Activated B cell treated with CpG ODN at 0.5 μM for 24 hours (primary cell): Measurements from ENCODE around the gene SCN9A. TPM values are rescaled to one million over a fixed set of nuclear protein-coding genes. Genes with fewer than 3 reads are reported as not detected.
"Not testable (repeated sequence)": the region's sequence is repeated elsewhere in the genome, so short reads cannot be mapped to it uniquely, and the experiment has no call there.

Experiments used
- ATAC-seq: fragments of 200-7000 bp; cut with Tn5 transposase; one replicate; pipeline ENCODE4 v1.10.0; 2021; ENCODE audit warnings: low read depth, mild to moderate bottlenecking, moderate library complexity
- CTCF ChIA-PET: fragments of 350-600 bp; sonication (Branson Sonifier 250); formaldehyde crosslinking; loops from one replicate; lab custom pipeline; 2021; ENCODE audit warnings: antibody characterized with exemption; lab: Charles Lee
- POLR2A ChIA-PET: fragments of 350-600 bp; sonication (Branson Sonifier 250); formaldehyde crosslinking; loops from one replicate; lab custom pipeline; 2021; ENCODE audit warnings: antibody characterized with exemption; lab: Charles Lee
- DNase-seq: peaks from one replicate; pipeline ENCODE4 v3.0.0; 2022
- H3K27ac Mint-ChIP-seq: one replicate; pipeline ENCODE4 v1.8.0; 2020; ENCODE audit warnings: mixed read lengths
- H3K27me3 Mint-ChIP-seq: one replicate; pipeline ENCODE4 v1.8.0; 2021; ENCODE audit warnings: mixed read lengths
- H3K36me3 Mint-ChIP-seq: one replicate; pipeline ENCODE4 v1.8.0; 2021; ENCODE audit warnings: low read depth, mixed read lengths
- H3K4me1 Mint-ChIP-seq: one replicate; pipeline ENCODE4 v1.8.0; 2021; ENCODE audit warnings: mixed read lengths
- H3K4me3 Mint-ChIP-seq: one replicate; pipeline ENCODE4 v1.8.0; 2020; ENCODE audit warnings: mild to moderate bottlenecking, mixed read lengths
- H3K9me3 Mint-ChIP-seq: one replicate; pipeline ENCODE4 v1.8.0; 2020; ENCODE audit warnings: mixed read lengths
- intact Hi-C: fragments of 100-400 bp; cut with micrococcal nuclease; formaldehyde crosslinking; loops from one replicate; pipeline ENCODE4 v1.15.1; 2024
- total RNA-seq: library from RNA; stranded (reverse); gene quantifications from 2 replicates; pipeline ENCODE4 v1.2.3, GENCODE V29; 2022
- TF ChIP-seq, protein P1 (sequence below): fragments of 200-600 bp; IDR thresholded peaks from one replicate; pipeline ENCODE4 v1.8.0; 2022; ENCODE audit warnings: antibody characterized with exemption, mild to moderate bottlenecking

The SCN9A gene
- total RNA-seq, 1 donor from 2014 or later: not detected

DNA sequence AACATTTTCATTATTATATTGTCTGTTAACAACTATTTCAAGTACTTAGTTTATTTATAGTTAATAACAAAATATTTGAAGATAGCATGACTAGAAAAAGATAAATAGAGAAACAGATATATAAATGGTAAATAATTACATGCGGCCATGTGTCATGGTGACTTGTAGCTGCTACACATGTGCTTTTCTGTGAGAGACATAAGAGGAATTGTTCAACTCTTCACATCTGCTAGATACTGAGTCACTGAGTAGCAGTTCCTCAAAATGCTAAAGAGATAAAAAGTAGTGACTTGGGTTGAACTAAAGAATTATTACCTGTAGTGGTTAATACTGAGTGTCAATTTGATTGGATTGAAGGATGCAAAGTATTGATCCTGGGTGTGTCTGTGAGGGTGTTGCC is 37.5 kb upstream of the SCN9A start:
- ChIA-PET CTCF (no interaction called here), POLR2A (no interaction called here)
- no peak for DNase-seq
- TF ChIP-seq, protein P1, sequence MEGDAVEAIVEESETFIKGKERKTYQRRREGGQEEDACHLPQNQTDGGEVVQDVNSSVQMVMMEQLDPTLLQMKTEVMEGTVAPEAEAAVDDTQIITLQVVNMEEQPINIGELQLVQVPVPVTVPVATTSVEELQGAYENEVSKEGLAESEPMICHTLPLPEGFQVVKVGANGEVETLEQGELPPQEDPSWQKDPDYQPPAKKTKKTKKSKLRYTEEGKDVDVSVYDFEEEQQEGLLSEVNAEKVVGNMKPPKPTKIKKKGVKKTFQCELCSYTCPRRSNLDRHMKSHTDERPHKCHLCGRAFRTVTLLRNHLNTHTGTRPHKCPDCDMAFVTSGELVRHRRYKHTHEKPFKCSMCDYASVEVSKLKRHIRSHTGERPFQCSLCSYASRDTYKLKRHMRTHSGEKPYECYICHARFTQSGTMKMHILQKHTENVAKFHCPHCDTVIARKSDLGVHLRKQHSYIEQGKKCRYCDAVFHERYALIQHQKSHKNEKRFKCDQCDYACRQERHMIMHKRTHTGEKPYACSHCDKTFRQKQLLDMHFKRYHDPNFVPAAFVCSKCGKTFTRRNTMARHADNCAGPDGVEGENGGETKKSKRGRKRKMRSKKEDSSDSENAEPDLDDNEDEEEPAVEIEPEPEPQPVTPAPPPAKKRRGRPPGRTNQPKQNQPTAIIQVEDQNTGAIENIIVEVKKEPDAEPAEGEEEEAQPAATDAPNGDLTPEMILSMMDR: no peak
- intact Hi-C loops: no loop called here
- no peak for ATAC-seq
- Mint-ChIP-seq H3K4me3 (no peak overlapping the region), H3K4me1 (no peaks in the 10 kb centered on the region), H3K9me3 (no peaks in the 10 kb centered on the region), H3K27ac (no peak overlapping the region), H3K36me3 (no peaks in the 10 kb centered on the region), H3K27me3 (no peaks in the 10 kb centered on the region)

DNA sequence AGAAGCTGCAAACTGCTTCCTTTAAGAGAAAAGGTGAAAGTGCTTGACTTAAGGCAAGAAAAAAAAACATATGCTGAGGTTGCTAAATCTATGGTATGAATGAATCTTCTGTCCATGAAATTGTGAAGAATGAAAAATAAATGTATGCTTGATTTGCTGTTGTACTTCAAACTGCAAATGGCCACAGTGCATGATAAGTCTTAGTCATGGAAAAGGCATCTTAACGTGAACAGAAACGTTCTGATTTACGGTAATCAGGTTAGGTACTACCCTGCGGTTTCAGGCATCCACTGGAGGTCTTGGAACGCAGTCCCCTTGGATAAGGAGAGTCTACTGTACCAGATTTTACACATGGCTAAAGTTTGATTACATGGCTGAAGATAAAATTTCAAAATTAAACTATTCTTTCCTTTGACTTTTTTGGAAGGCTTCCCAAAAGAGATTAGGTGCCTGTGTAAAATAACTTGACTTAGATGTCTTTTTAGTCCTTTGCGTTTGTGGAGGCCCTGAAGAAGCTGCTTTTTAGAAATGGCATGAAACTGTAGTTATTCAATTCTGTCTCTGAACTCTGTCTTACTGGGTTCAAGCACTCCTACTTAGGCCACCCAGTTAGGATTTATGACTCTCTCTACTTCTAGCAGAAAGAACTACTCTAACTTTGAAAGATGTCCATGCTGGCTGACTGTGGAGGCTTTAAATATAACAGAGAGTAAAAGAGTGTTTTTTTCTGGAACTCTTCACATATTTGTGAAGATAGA is 35.9 kb upstream of the SCN9A start:
- DNase-seq (no peak), ATAC-seq (no peak)
- intact Hi-C loops: no loop called here
- no peaks in the 10 kb centered on the region for H3K9me3 Mint-ChIP-seq
- no peaks in the 10 kb centered on the region for H3K4me1 Mint-ChIP-seq
- H3K4me3 Mint-ChIP-seq: no peak overlapping the region
- no peak overlapping the region for H3K27ac Mint-ChIP-seq
- TF ChIP-seq, protein P1: no peak
- H3K36me3 Mint-ChIP-seq: no peaks in the 10 kb centered on the region
- ChIA-PET CTCF (no interaction called here), POLR2A (no interaction called here)
- no peaks in the 10 kb centered on the region for H3K27me3 Mint-ChIP-seq

DNA sequence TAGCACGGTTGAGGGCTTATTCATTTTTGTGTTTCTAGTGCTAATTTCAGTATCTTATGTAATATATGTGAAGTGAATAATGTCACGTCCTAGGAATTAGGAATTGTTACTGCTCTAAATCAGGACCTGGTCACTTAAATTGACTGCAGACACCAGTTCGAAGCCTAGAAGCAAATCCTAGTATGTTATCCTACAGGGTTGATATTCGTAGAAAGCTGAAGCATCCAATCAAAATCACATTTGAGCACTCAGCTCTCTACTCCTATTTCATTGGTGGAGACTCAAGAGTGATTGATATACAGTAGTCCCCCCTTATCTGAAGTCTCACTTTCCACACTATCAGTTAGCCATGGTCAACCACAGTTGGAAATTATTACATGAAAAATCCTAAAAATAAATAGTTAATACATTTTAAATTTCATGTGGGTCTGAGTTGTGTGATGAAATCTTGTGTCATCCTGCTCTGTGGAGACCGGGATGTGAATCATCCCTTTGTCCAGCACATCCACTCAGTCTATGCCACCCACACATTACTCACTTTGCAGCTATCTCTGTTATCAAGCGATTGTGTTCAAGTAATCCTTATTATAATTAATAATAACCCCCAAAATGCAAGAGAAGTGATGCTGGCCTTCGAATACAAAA is 35.2 kb upstream of the SCN9A start:
- Mint-ChIP-seq H3K9me3 (no peaks in the 10 kb centered on the region), H3K27ac (no peak overlapping the region), H3K4me1 (no peaks in the 10 kb centered on the region), H3K27me3 (no peaks in the 10 kb centered on the region), H3K36me3 (no peaks in the 10 kb centered on the region), H3K4me3 (no peak overlapping the region)
- ATAC-seq: no peak
- TF ChIP-seq, protein P1: no peak
- intact Hi-C loops: no loop called here
- DNase-seq: no peak
- ChIA-PET POLR2A (no interaction called here), CTCF (no interaction called here)

DNA sequence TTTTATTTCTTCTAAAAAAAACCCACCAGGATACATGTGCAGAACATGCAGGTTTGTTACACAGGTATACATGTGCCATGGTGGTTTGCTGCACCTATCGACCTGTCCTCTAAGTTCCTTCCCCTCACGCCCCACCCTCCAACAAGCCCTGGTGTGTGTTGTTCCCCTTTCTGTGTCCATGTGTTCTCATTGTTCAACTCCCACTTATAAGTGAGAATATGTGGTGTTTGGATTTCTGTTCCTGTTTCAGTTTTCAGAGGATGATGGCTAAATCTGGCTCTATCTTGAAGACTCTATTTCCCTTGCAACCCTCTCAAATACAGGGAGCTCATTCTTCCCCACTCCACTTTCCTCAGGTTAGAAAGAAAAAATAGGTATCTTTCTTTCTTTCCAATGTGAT is 32.0 kb upstream of the SCN9A start:
- not testable (repeated sequence) for ATAC-seq

DNA sequence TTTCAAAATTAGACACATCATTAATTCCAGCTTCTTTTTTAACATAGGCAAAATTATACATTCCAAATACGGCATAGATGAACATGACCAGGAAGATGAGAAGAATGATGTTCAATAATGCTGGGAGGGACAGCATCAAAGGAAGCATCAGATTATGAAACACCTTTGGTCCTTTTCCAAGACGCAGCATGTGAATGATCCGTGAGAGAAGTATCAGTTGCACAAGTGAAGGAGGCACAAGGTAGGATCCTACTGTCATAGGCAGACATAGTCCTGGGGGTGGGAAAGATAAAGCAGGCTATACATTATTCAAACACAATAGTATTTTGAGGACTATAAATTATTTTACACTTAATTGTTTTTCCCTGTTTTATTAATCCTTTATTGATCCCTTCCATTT is 30.6 kb upstream of the SCN9A start:
- ATAC-seq (no peak), DNase-seq (no peak)
- Mint-ChIP-seq H3K36me3 (no peaks in the 10 kb centered on the region), H3K4me1 (no peaks in the 10 kb centered on the region), H3K27me3 (no peaks in the 10 kb centered on the region), H3K27ac (no peak overlapping the region), H3K4me3 (no peak overlapping the region), H3K9me3 (no peaks in the 10 kb centered on the region)
- intact Hi-C loops: no loop called here
- CTCF ChIA-PET: no interaction called here
- POLR2A ChIA-PET: no interaction called here
- TF ChIP-seq, protein P1: no peak

More for the DNA sequence above, 32.0 kb upstream of the SCN9A start:
- intact Hi-C loops, DNase-seq, CTCF ChIA-PET, H3K4me1 Mint-ChIP-seq, H3K9me3 Mint-ChIP-seq, POLR2A ChIA-PET, H3K36me3 Mint-ChIP-seq, H3K27me3 Mint-ChIP-seq, H3K27ac Mint-ChIP-seq, H3K4me3 Mint-ChIP-seq: not testable (repeated sequence)
